ENCODE results near the gene GPR65. TPM values are rescaled to one million over a fixed set of nuclear protein-coding genes. Genes with fewer than 3 reads are reported as not detected.

The GPR65 gene
- total RNA-seq, 2 donors from 2014 or later, result 1.9 to 2.8 TPM

DNA sequence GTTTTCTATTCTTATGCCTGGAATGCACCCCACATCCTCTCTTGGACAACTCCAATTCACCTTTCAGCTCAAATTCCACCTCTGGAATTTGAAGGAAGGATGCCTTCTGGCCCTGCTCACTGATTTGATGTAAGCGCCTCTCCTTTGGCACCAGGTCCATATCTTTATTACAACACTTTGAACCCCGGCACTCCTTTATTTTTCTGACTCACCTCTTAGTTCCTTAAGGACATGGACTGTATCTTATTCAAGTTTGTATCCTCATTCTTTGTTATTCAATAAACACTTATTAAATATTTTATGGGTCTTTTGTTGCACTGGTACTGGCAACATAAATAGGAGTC is 15.0 kb upstream of the GPR65 start:
- Histone ChIP-seq H3K4me3 (no peak overlapping the region), H3K9me3 (no peaks in the 10 kb centered on the region), H3K36me3 (no peaks in the 10 kb centered on the region), H3K4me1 (ENCODE audit: control insufficient read depth in 1 of 2, low read depth in 2 of 2) (peaks cover 0 to 18% of the 10 kb centered on the region in 2 donors), H3K27ac (no peak overlapping the region), H3K27me3 (replicated peaks; ENCODE audit: insufficient read depth) (no peaks in the 10 kb centered on the region)
- no peak for ATAC-seq (ENCODE audit: insufficient number of reproducible peaks, low FRiP score, low read depth)
- DNase-seq (ENCODE audit: low spot score), result no peak
- TF ChIP-seq, protein P1, sequence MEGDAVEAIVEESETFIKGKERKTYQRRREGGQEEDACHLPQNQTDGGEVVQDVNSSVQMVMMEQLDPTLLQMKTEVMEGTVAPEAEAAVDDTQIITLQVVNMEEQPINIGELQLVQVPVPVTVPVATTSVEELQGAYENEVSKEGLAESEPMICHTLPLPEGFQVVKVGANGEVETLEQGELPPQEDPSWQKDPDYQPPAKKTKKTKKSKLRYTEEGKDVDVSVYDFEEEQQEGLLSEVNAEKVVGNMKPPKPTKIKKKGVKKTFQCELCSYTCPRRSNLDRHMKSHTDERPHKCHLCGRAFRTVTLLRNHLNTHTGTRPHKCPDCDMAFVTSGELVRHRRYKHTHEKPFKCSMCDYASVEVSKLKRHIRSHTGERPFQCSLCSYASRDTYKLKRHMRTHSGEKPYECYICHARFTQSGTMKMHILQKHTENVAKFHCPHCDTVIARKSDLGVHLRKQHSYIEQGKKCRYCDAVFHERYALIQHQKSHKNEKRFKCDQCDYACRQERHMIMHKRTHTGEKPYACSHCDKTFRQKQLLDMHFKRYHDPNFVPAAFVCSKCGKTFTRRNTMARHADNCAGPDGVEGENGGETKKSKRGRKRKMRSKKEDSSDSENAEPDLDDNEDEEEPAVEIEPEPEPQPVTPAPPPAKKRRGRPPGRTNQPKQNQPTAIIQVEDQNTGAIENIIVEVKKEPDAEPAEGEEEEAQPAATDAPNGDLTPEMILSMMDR (IDR thresholded peaks at IDR 0.05), result no peak

DNA sequence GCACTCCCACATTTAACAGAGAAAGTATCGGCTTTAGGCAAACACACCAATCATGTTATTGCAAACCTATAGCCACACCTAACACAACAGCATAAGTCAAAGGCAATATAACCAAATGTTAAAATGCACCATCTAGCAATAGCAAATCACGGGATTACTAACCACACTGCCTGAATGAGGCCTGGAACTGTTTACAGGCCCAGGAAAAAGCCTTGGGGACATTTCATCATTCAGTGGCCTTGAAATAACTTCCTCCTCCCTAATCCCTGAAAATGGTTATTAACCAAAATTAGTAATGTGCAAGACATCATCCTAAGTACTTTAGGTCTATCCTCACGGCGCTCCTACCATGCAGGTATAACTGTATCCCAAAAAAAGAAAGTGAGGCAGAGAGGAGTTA is 14.3 kb upstream of the GPR65 start:
- H3K27ac ChIP-seq, result no peak overlapping the region

DNA sequence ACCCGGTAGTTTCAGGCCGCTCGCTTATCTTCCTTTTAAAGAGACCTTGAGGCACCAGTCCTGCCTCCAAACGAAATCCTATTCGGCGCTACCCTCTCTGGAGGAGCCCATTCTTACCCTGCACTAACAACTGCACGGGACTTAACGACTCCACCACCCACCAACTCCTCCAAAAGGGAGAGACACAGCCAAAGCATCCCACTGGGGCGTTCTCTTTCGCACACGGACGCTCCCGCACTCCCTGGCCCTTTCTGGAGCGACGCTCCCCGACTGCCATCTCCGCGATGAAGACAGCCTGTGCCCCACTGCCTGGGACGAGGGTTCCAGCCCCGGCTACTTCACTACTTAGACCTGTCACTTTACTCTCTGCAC is 12.6 kb upstream of the GPR65 start:
- Histone ChIP-seq H3K4me1 (ENCODE audit: control insufficient read depth in 1 of 2, low read depth in 2 of 2) (peaks cover 0 to 18% of the 10 kb centered on the region in 2 donors), H3K27me3 (replicated peaks; ENCODE audit: insufficient read depth) (no peaks in the 10 kb centered on the region), H3K9me3 (no peaks in the 10 kb centered on the region), H3K36me3 (no peaks in the 10 kb centered on the region), H3K4me3 (peak overlapping the region; percentile 80), H3K27ac (peak overlapping the region; percentile 94 to 95)
- TF ChIP-seq, protein P1 (IDR thresholded peaks at IDR 0.05), result no peak
- no peak for DNase-seq (ENCODE audit: low spot score)
- peak; percentile 33 for ATAC-seq (ENCODE audit: insufficient number of reproducible peaks, low FRiP score, low read depth)

More for the DNA sequence above, 14.3 kb upstream of the GPR65 start:
- Histone ChIP-seq H3K4me3 (no peak overlapping the region), H3K27me3 (replicated peaks; ENCODE audit: insufficient read depth) (no peaks in the 10 kb centered on the region), H3K4me1 (ENCODE audit: control insufficient read depth in 1 of 2, low read depth in 2 of 2) (peaks cover 0 to 18% of the 10 kb centered on the region in 2 donors), H3K9me3 (no peaks in the 10 kb centered on the region), H3K36me3 (no peaks in the 10 kb centered on the region)
- TF ChIP-seq, protein P1 (IDR thresholded peaks at IDR 0.05), result no peak
- DNase-seq (ENCODE audit: low spot score), result no peak
- ATAC-seq (ENCODE audit: insufficient number of reproducible peaks, low FRiP score, low read depth), result no peak

DNA sequence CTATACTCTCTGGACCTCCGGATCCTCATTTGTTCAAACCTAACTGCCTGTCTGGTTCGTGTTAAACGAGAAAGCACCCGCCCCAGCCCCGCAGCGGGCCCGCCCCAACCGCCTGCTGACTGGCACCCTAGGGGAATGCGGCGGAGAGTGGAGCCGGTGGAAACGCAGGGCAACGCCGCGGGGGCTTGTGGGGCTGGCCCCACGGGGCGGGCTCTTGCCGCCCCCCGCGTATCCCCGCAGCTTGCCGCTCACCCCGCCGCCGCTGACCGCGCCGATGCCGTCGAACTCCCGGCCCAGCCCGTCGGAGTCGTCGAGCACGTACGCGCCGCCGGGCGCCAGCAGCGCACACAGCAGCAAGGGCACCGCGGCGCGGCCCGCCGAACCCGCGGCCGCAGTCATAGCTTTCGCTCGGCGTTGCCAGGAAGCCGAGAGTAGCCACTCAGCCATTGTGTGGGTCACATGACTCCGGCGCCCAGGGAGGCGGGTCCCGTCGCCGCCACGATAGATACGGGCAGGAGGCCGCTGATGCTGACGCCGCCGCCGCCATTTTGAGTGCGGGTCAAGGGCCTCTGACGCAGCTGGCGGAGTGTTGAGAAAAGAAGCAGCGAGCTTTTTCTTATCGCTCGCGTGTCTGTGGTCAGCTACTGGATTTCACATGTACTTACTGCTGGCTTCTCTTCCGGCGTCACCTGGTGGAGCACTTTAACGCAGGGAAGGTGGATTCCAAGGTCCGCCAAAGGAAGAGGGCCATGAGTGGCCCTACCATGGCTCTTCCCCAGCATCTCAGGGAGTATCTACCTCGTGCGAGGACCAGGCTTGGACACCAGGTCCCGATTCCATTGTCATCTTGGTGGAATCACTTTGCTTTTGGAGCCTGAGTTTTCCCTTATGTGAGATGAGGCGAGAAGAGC is 12.0 kb upstream of the GPR65 start, which contains the start of gene GALC:
Gene GALC, minus strand, starts transcription at position 465 of the 911 bp plus-strand sequence. Its CDS starts 18 bp downstream, at position 447.
- TF ChIP-seq, protein P1 (IDR thresholded peaks at IDR 0.05), result no peak
- no peaks in the 10 kb centered on the region for H3K27me3 ChIP-seq (replicated peaks; ENCODE audit: insufficient read depth)
- ATAC-seq (ENCODE audit: insufficient number of reproducible peaks, low FRiP score, low read depth) (peak; percentile 85), DNase-seq (ENCODE audit: low spot score) (peak; percentile 86)
- no peaks in the 10 kb centered on the region for H3K36me3 ChIP-seq
- H3K9me3 ChIP-seq, result no peaks in the 10 kb centered on the region
- H3K4me3 ChIP-seq, result peak within 1 kb of the TSS; percentile 80
- peak within 1 kb of the TSS; percentile 94 to 95 for H3K27ac ChIP-seq
- peaks cover 0 to 18% of the 10 kb centered on the region in 2 donors for H3K4me1 ChIP-seq (ENCODE audit: control insufficient read depth in 1 of 2, low read depth in 2 of 2)

DNA sequence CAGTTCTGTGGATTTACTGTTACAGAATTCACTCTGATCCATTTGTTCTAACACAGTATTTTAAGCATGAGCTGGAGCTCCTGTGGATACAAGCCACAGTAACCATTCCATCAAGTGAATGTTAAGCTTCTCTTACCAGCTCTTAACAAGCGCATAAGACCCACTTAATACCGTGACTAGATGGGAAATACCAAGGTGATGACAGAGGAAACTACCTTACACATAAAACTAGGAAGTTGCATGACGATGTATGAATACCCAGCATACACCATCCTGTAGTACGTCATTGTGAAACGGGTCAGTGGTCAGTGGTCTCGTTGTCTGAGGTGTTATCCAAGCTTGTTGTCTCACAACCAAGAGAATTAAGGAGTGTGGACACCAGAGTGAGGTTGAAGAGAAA is 10.0 kb upstream of the GPR65 start:
- no peak for DNase-seq (ENCODE audit: low spot score)
- Histone ChIP-seq H3K27ac (no peak overlapping the region), H3K4me1 (ENCODE audit: control insufficient read depth in 1 of 2, low read depth in 2 of 2) (peaks cover 0 to 18% of the 10 kb centered on the region in 2 donors), H3K27me3 (replicated peaks; ENCODE audit: insufficient read depth) (no peaks in the 10 kb centered on the region), H3K9me3 (no peaks in the 10 kb centered on the region), H3K4me3 (no peak overlapping the region), H3K36me3 (no peaks in the 10 kb centered on the region)
- TF ChIP-seq, protein P1 (IDR thresholded peaks at IDR 0.05), result no peak
- no peak for ATAC-seq (ENCODE audit: insufficient number of reproducible peaks, low FRiP score, low read depth)

Data from thoracic aorta (tissue), 2 donors.